HepG2 (cell line): ENCODE data around the gene GGA1. TPM values are rescaled to one million over a fixed set of nuclear protein-coding genes. Genes with fewer than 3 reads are reported as not detected.
A peak's percentile ranks its signal among the peaks of the same experiment; 100 is the strongest.

Experiments used
- ATAC-seq: fragments of 200-7000 bp; cut with Tn5 transposase; 3 replicates; pipeline ENCODE4 v1.9.1; 2020; ENCODE audit warnings: mild to moderate bottlenecking, moderate library complexity
- BruUV-seq: library from RNA; stranded (reverse); fragments of 400-500 nt; replicated peaks from 2 replicates; lab custom pipeline; 2021; lab: Mats Ljungman, UMichigan
- CTCF ChIA-PET: fragments of 300-600 bp; formaldehyde crosslinking; extraction: SDS; loops from one replicate; lab custom pipeline; 2021; ENCODE audit warnings: low total read pairs, inconsistent platforms, low intra/inter-chr PET ratio; lab: Yijun Ruan, JAX
- POLR2A ChIA-PET: fragments of 350-600 bp; sonication (Branson Sonifier 250); formaldehyde crosslinking; loops from one replicate; lab custom pipeline; 2020; ENCODE audit warnings: antibody characterized with exemption, inconsistent platforms; lab: Yijun Ruan, JAX
- DNase-seq: peaks from one replicate; pipeline ENCODE4 v3.0.0-alpha.2; 2015; ENCODE audit warnings: low spot score
- FAIRE-seq: peaks from 3 replicates; lab custom pipeline; 2011; peaks lifted over from hg19 to GRCh38; lab: Jason Lieb, UNC
- H2AFZ ChIP-seq: one replicate; pipeline ENCODE4 v1.6.1; 2011; ENCODE audit warnings: low read length, inconsistent platforms
- H3K27ac ChIP-seq: fragments of 300-600 bp; 3 replicates; pipeline ENCODE4 v1.8.0; 2011; ENCODE audit warnings: mixed run types, mild to moderate bottlenecking, mixed read lengths, low read length, inconsistent platforms; ENCODE audit not compliant: insufficient read depth; ENCODE audit errors: extremely low read length
- H3K27me3 ChIP-seq, 2 experiments: fragments of 200-600 bp in 1 of 2; 2 replicates in 1 of 2; 3 replicates in 1 of 2; pipeline versions ENCODE4 v1.6.0 to v1.8.0; 2011; ENCODE audit warnings: low read length in 2 of 2, mild to moderate bottlenecking in 2 of 2, moderate library complexity in 2 of 2, inconsistent platforms in 1 of 2; ENCODE audit not compliant: insufficient read depth in 2 of 2, control insufficient read depth in 1 of 2
- H3K36me3 ChIP-seq, 2 experiments: fragments of 200-600 bp in 1 of 2; replicated peaks in 1 of 2; 2 replicates in 1 of 2; 3 replicates in 1 of 2; pipeline versions ENCODE4 v1.5.1 to v1.8.0; 2011; ENCODE audit warnings: low read length in 2 of 2, inconsistent platforms in 1 of 2; ENCODE audit not compliant: insufficient read depth in 2 of 2, control insufficient read depth in 1 of 2
- H3K4me1 ChIP-seq: 2 replicates; pipeline ENCODE4 v1.5.1; 2012; ENCODE audit warnings: low read length, inconsistent platforms; ENCODE audit not compliant: insufficient read depth
- H3K4me2 ChIP-seq: 2 replicates; pipeline ENCODE4 v1.6.0; 2011; ENCODE audit warnings: low read depth, low read length, inconsistent platforms
- H3K4me3 ChIP-seq, 3 experiments: fragments of 200-600 bp in 1 of 3; sonication (generic), shearing (Covaris generic) in 1 of 3; replicated peaks in 1 of 3; 2 replicates each; pipeline ENCODE4 v1.5.1; 2011 to 2016; ENCODE audit warnings: low read length in 3 of 3, inconsistent platforms in 2 of 3, low read depth in 2 of 3, mild to moderate bottlenecking in 2 of 3, control low read depth in 1 of 3, mixed read lengths in 1 of 3; ENCODE audit not compliant: insufficient read depth in 1 of 3
- H3K79me2 ChIP-seq: one replicate; pipeline ENCODE4 v1.6.1; 2011; ENCODE audit warnings: low read length, inconsistent platforms; ENCODE audit not compliant: insufficient read depth
- H3K9ac ChIP-seq: 2 replicates; pipeline ENCODE4 v1.6.0; 2011; ENCODE audit warnings: mild to moderate bottlenecking, low read depth, low read length, inconsistent platforms; ENCODE audit not compliant: insufficient read depth
- H3K9me3 ChIP-seq: 2 replicates; pipeline ENCODE4 v1.5.1; 2012; ENCODE audit warnings: mild to moderate bottlenecking, low read length
- H4K20me1 ChIP-seq: 2 replicates; pipeline ENCODE4 v1.6.0; 2011; ENCODE audit warnings: inconsistent platforms, mild to moderate bottlenecking, low read length, moderate library complexity; ENCODE audit not compliant: insufficient read depth
- CEBPB ChIP-seq: IDR thresholded peaks from 2 replicates; pipeline ENCODE4 v1.6.1; 2011; ENCODE audit warnings: low read depth, low read length, improper control_type of control experiment, borderline replicate concordance
- JUN ChIP-seq: sonication (generic); formaldehyde crosslinking; IDR thresholded peaks from 2 replicates; pipeline ENCODE4 v1.4.0; 2020; ENCODE audit warnings: mild to moderate bottlenecking, missing genetic modification reagents
- ZNF652 ChIP-seq: IDR thresholded peaks from 2 replicates; pipeline ENCODE4 v1.6.1; 2016; ENCODE audit warnings: low read depth, borderline replicate concordance
- ZNF7 ChIP-seq: IDR thresholded peaks from 2 replicates; pipeline ENCODE4 v1.6.1; 2016; ENCODE audit warnings: missing biosample characterization, missing genetic modification reagents
- WGBS: methylation state at CpG from one replicate; pipeline ENCODE4 v1.1.6; 2017; ENCODE audit warnings: low lambda C conversion rate; 5-methylcytosine and 5-hydroxymethylcytosine counted together
- in situ Hi-C: cut with HindIII; loops from 2 replicates; pipeline ENCODE4 v1.10.0; 2017; ENCODE audit warnings: low pct_unique_long_range_greater_than_20kb; ENCODE audit not compliant: extremely low pct_ligation_motif_present
- intact Hi-C: fragments of 100-400 bp; cut with micrococcal nuclease; formaldehyde crosslinking; loops from one replicate; pipeline ENCODE4 v1.10.0; 2022; ENCODE audit not compliant: unreplicated experiment
- polyA plus RNA-seq, 8 experiments: library from polyadenylated mRNA; depleted of rRNA in 3 of 8; stranded (reverse) in 7 of 8; unstranded in 1 of 8; fragments of >200 nt; fragmentation: Illumina TruSeq in 4 of 8; extraction: Trizol in 4 of 8; gene quantifications; 2 replicates each; pipeline versions ENCODE4 v1.2.1 to v1.2.3, GENCODE V29; 2011 to 2016; ENCODE audit warnings: low read depth in 4 of 8, missing spikeins in 1 of 8, mixed read lengths in 1 of 8; ENCODE audit not compliant: insufficient read depth in 1 of 8
- total RNA-seq, 5 experiments: library from RNA; depleted of rRNA; stranded (reverse); fragments of >200 nt; fragmentation: Illumina TruSeq; extraction: Trizol; gene quantifications; 2 replicates each; pipeline ENCODE4 v1.2.3, GENCODE V29; 2016; ENCODE audit warnings: low read depth in 1 of 5
- TF ChIP-seq, protein P1 (sequence below): sonication (generic); formaldehyde crosslinking; IDR thresholded peaks from 2 replicates; pipeline ENCODE4 v1.4.0; 2020; ENCODE audit warnings: missing genetic modification reagents

The GGA1 gene
- total and polyA plus RNA-seq, 2 of the 13 experiments (the other 11 are each of a cell fraction or from before 2014, with no cell fraction given) = 29.1 to 87.2 TPM

DNA sequence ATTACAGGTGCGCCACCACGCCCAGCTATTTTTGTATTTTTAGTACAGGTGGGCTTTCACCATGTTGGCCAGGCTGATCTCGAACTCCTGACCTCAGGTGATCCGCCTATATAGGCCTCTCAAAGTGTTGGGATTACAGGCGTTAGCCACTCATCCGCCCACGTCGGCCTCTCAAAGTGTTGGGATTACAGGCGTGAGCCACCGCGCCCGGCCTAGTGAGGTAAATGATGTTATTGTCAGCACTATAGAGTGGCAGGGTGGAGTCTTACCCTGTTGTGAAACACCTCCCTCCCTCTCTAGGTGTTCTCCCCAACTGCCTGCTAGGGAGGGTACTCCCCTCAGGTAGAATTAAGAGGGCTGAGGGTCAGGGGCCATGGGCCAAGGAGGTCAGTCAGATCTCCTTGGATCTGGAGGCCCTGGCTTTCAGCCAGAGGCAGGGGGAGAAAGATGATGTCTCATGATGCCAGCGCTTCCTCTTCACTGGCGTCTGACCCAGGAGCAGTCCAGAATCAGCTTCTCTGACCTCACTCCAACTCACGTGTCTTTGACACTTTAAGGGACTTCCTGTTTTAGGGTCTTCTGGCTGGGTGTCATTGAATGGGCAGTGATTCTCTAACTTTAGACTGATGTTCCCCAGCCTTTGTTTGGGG is 2.0 kb downstream of the GGA1 start:
- peaks cover 2 to 9% of the 10 kb centered on the region in 2 experiments; a peak in 2 of 5 replicates for H3K36me3 ChIP-seq
- H3K27me3 ChIP-seq = peaks cover 0 to 5% of the 10 kb centered on the region in 2 experiments; a peak in 1 of 5 replicates
- no TSS peak for BruUV-seq
- no peak for DNase-seq
- peak overlapping the region; percentile 90 for H3K4me2 ChIP-seq
- H4K20me1 ChIP-seq = no peaks in the 10 kb centered on the region
- ChIA-PET CTCF (no interaction called here), POLR2A (interaction anchor here (1.1 to 6.0 kb wide), 7 partner anchors 10 to 74 kb away, joined by 3 to 75 read pairs (median 5); partner anchors contain the start of genes PDXP and SH3BP1)
- H3K9me3 ChIP-seq = no peaks in the 10 kb centered on the region
- no peak for ATAC-seq
- intact Hi-C loops = no loop called here
- TF ChIP-seq, protein P1, sequence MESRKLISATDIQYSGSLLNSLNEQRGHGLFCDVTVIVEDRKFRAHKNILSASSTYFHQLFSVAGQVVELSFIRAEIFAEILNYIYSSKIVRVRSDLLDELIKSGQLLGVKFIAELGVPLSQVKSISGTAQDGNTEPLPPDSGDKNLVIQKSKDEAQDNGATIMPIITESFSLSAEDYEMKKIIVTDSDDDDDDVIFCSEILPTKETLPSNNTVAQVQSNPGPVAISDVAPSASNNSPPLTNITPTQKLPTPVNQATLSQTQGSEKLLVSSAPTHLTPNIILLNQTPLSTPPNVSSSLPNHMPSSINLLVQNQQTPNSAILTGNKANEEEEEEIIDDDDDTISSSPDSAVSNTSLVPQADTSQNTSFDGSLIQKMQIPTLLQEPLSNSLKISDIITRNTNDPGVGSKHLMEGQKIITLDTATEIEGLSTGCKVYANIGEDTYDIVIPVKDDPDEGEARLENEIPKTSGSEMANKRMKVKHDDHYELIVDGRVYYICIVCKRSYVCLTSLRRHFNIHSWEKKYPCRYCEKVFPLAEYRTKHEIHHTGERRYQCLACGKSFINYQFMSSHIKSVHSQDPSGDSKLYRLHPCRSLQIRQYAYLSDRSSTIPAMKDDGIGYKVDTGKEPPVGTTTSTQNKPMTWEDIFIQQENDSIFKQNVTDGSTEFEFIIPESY (CRISPR knock-in tag) = 0 out of 2 replicates have a peak, but pooled peaks have one; percentile 15
- TF ChIP-seq JUN (CRISPR knock-in tag) (no peak), CEBPB (0 out of 2 replicates have a peak, but pooled peaks have one; percentile 5), ZNF7 (CRISPR knock-in tag) (peak; percentile 45; the same call in 1 of the 2 replicates), ZNF652 (CRISPR knock-in tag) (no peak)
- TF ChIP-seq, all 625 proteins: peak for 3
- H3K4me1 ChIP-seq = peaks cover 40% of the 10 kb centered on the region
- H3K27ac ChIP-seq = peak overlapping the region; percentile 97
- FAIRE-seq = no peak
- no peak overlapping the region for H2AFZ ChIP-seq
- no peak overlapping the region for H3K4me3 ChIP-seq
- 87% methylated on average over 15 of the region's 15 CpGs for WGBS
- in situ Hi-C loops = no loop called here
- H3K9ac ChIP-seq = no peak overlapping the region
- peaks cover 20% of the 10 kb centered on the region for H3K79me2 ChIP-seq
